OCI-LY1 (cell line): ENCODE data around the gene PNLIPRP2.

Experiments
- CTCF ChIP-seq: fragments of 200-600 bp; sonication (generic), shearing (Covaris generic); IDR thresholded peaks from 2 replicates; pipeline ENCODE4 v1.5.1; 2017; ENCODE audit warnings: mild to moderate bottlenecking, antibody characterized with exemption, low read length, moderate library complexity, mixed read lengths
- EZH2 ChIP-seq: fragments of 200-600 bp; sonication (generic), shearing (Covaris generic); IDR thresholded peaks from 2 replicates; pipeline ENCODE4 v1.8.0; 2017; ENCODE audit warnings: borderline replicate concordance, mixed run types, mild to moderate bottlenecking, antibody characterized with exemption, low read length, moderate library complexity, mixed read lengths

GRCh38 chr10:116596062-116596461, 24.7 kb upstream of the PNLIPRP2 start:
- TF ChIP-seq EZH2 (no peak), CTCF (no peak)
